GM19397 (cell line): Measurements from ENCODE around the gene GAGE13.
"Not testable (repeated sequence)": the region's sequence is repeated elsewhere in the genome, so short reads cannot be mapped to it uniquely, and the experiment has no call there.

Experiments used
- ATAC-seq: cut with Tn5 transposase; IDR thresholded peaks from one replicate; pipeline ENCODE4 v1.9.1; 2021; ENCODE audit warnings: mild to moderate bottlenecking, moderate library complexity; ENCODE audit not compliant: unreplicated experiment

GAGE13 gene

GRCh38 chrX:49331282-49331681, at the start of gene GAGE13:
Gene GAGE13 (plus strand): TSS chrX:49331582. CDS start chrX:49332738, 1,156 bp downstream.
- not testable (repeated sequence) for ATAC-seq

GRCh38 chrX:49282647-49283011, 48.8 kb upstream of the GAGE13 start:
- ATAC-seq, result no peak

GRCh38 chrX:49284212-49284611, 47.2 kb upstream of the GAGE13 start:
- ATAC-seq, result no peak

GRCh38 chrX:49286136-49286535, 45.2 kb upstream of the GAGE13 start:
- no peak for ATAC-seq

- no peak for ATAC-seq
Measured at GRCh38 chrX:49286581-49286980, 44.8 kb upstream of the GAGE13 start.

GRCh38 chrX:49287665-49288064, 43.7 kb upstream of the GAGE13 start:
- no peak for ATAC-seq

- no peak for ATAC-seq
Measured at GRCh38 chrX:49290215-49290614, 41.2 kb upstream of the GAGE13 start.

- no peak for ATAC-seq
Measured at GRCh38 chrX:49291615-49292337, 39.6 kb upstream of the GAGE13 start.

GRCh38 chrX:49292400-49293362, 38.7 kb upstream of the GAGE13 start:
- no peak for ATAC-seq

- not testable (repeated sequence) for ATAC-seq
Measured at GRCh38 chrX:49299293-49299692, 32.1 kb upstream of the GAGE13 start.

GRCh38 chrX:49300703-49301102, 30.7 kb upstream of the GAGE13 start:
- no peak for ATAC-seq

- no peak for ATAC-seq
Measured at GRCh38 chrX:49303346-49303745, 28.0 kb upstream of the GAGE13 start, which contains the start of gene GAGE10. Gene GAGE10 (plus strand): TSS chrX:49303646. CDS start chrX:49304860, 1,214 bp downstream.

GRCh38 chrX:49307775-49308174, 23.6 kb upstream of the GAGE13 start:
- not testable (repeated sequence) for ATAC-seq

GRCh38 chrX:49308604-49309269, 22.6 kb upstream of the GAGE13 start:
- no peak for ATAC-seq

GRCh38 chrX:49309401-49309981, 21.9 kb upstream of the GAGE13 start:
- no peak for ATAC-seq

GRCh38 chrX:49310371-49310770, 21.0 kb upstream of the GAGE13 start:
- no peak for ATAC-seq

GRCh38 chrX:49312176-49312575, 19.2 kb upstream of the GAGE13 start:
- no peak for ATAC-seq

GRCh38 chrX:49316085-49316484, 15.3 kb upstream of the GAGE13 start:
- no peak for ATAC-seq

GRCh38 chrX:49321737-49322136, 9.6 kb upstream of the GAGE13 start, which contains the start of gene GAGE12J:
Gene GAGE12J (plus strand): TSS chrX:49322037. CDS start chrX:49323194, 1,157 bp downstream.
- ATAC-seq, result not testable (repeated sequence)

GRCh38 chrX:49322266-49322665, 9.1 kb upstream of the GAGE13 start:
- ATAC-seq, result not testable (repeated sequence)

GRCh38 chrX:49323735-49324134, 7.6 kb upstream of the GAGE13 start:
- not testable (repeated sequence) for ATAC-seq
